GM23338 (cell line): ENCODE data around the gene JAK3.

Source experiments
- CTCF ChIP-seq, 2 experiments: fragments of 200-600 bp in 1 of 2; sonication (generic) in 1 of 2; conservative IDR thresholded peaks; 2 replicates each; pipeline versions ENCODE4 v1.5.1 to v1.6.1; 2016 to 2017; ENCODE audit warnings: antibody characterized with exemption in 2 of 2, low read depth in 2 of 2, mild to moderate bottlenecking in 2 of 2, moderate library complexity in 1 of 2
- EZH2 ChIP-seq: fragments of 200-600 bp; sonication (generic); IDR thresholded peaks from one replicate; pipeline ENCODE4 v1.8.0; 2017; ENCODE audit warnings: antibody characterized with exemption, mild to moderate bottlenecking, low read depth; ENCODE audit not compliant: unreplicated experiment
- EZH2phosphoT487 ChIP-seq: fragments of 200-600 bp; sonication (generic); IDR thresholded peaks from one replicate; pipeline ENCODE4 v1.8.1; 2018; ENCODE audit warnings: antibody characterized with exemption; ENCODE audit not compliant: unreplicated experiment
- POLR2AphosphoS5 ChIP-seq: IDR thresholded peaks from 2 replicates; pipeline ENCODE4 v1.6.1; 2016; ENCODE audit warnings: antibody characterized with exemption, low read depth
- TF ChIP-seq, protein P1 (sequence below): fragments of 250-450 bp; sonication (Bioruptor Pico); IDR thresholded peaks from 2 replicates; pipeline ENCODE4 v1.5.0; 2020; ENCODE audit warnings: mild to moderate bottlenecking, moderate library complexity

DNA sequence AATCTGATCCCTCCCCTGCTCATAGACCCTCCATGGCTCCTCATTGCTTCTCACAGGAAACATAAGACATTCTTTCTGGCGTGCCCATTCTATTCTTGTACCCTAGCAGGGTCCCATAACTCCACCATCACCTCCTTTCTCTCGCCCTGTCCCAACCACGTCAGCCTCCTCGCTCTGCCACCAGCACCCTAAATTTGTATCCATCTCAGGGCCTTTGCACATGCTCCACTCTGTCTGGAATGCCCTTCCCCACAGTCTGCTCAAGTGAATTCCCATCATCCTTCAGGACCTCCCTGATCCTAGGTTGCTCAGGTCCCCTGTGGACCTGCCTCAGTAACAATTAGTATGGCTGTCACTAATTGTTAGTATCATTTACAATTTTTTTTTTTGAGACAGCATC is 42.4 kb downstream of the JAK3 start:
- TF ChIP-seq CTCF (conservative IDR thresholded peaks at IDR 0.05; ENCODE audit: low read depth in 2 of 2), result no peak
- no peak for TF ChIP-seq EZH2
- no peak for TF ChIP-seq POLR2AphosphoS5
- TF ChIP-seq, protein P1, sequence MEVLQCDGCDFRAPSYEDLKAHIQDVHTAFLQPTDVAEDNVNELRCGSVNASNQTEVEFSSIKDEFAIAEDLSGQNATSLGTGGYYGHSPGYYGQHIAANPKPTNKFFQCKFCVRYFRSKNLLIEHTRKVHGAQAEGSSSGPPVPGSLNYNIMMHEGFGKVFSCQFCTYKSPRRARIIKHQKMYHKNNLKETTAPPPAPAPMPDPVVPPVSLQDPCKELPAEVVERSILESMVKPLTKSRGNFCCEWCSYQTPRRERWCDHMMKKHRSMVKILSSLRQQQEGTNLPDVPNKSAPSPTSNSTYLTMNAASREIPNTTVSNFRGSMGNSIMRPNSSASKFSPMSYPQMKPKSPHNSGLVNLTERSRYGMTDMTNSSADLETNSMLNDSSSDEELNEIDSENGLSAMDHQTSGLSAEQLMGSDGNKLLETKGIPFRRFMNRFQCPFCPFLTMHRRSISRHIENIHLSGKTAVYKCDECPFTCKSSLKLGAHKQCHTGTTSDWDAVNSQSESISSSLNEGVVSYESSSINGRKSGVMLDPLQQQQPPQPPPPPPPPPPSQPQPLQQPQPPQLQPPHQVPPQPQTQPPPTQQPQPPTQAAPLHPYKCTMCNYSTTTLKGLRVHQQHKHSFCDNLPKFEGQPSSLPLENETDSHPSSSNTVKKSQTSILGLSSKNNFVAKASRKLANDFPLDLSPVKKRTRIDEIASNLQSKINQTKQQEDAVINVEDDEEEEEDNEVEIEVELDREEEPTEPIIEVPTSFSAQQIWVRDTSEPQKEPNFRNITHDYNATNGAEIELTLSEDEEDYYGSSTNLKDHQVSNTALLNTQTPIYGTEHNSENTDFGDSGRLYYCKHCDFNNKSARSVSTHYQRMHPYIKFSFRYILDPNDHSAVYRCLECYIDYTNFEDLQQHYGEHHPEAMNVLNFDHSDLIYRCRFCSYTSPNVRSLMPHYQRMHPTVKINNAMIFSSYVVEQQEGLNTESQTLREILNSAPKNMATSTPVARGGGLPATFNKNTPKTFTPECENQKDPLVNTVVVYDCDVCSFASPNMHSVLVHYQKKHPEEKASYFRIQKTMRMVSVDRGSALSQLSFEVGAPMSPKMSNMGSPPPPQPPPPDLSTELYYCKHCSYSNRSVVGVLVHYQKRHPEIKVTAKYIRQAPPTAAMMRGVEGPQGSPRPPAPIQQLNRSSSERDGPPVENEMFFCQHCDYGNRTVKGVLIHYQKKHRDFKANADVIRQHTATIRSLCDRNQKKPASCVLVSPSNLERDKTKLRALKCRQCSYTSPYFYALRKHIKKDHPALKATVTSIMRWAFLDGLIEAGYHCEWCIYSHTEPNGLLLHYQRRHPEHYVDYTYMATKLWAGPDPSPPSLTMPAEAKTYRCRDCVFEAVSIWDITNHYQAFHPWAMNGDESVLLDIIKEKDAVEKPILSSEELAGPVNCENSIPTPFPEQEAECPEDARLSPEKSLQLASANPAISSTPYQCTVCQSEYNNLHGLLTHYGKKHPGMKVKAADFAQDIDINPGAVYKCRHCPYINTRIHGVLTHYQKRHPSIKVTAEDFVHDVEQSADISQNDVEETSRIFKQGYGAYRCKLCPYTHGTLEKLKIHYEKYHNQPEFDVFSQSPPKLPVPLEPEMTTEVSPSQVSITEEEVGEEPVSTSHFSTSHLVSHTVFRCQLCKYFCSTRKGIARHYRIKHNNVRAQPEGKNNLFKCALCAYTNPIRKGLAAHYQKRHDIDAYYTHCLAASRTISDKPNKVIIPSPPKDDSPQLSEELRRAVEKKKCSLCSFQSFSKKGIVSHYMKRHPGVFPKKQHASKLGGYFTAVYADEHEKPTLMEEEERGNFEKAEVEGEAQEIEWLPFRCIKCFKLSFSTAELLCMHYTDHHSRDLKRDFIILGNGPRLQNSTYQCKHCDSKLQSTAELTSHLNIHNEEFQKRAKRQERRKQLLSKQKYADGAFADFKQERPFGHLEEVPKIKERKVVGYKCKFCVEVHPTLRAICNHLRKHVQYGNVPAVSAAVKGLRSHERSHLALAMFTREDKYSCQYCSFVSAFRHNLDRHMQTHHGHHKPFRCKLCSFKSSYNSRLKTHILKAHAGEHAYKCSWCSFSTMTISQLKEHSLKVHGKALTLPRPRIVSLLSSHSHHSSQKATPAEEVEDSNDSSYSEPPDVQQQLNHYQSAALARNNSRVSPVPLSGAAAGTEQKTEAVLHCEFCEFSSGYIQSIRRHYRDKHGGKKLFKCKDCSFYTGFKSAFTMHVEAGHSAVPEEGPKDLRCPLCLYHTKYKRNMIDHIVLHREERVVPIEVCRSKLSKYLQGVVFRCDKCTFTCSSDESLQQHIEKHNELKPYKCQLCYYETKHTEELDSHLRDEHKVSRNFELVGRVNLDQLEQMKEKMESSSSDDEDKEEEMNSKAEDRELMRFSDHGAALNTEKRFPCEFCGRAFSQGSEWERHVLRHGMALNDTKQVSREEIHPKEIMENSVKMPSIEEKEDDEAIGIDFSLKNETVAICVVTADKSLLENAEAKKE (CRISPR knock-in tag), result no peak
- no peak for TF ChIP-seq EZH2phosphoT487
